SKM-1 (cell line): ENCODE measurements around the gene LRRC27.
A peak's percentile ranks its signal among the peaks of the same experiment; 100 is the strongest.
"Not testable (repeated sequence)": the region's sequence is repeated elsewhere in the genome, so short reads cannot be mapped to it uniquely, and the experiment has no call there.

Experiments used
- DNase-seq: peaks from one replicate; lab custom pipeline; 2025; ENCODE audit not compliant: unreplicated experiment; lab: John Stamatoyannopoulos, UW

LRRC27 gene

DNA sequence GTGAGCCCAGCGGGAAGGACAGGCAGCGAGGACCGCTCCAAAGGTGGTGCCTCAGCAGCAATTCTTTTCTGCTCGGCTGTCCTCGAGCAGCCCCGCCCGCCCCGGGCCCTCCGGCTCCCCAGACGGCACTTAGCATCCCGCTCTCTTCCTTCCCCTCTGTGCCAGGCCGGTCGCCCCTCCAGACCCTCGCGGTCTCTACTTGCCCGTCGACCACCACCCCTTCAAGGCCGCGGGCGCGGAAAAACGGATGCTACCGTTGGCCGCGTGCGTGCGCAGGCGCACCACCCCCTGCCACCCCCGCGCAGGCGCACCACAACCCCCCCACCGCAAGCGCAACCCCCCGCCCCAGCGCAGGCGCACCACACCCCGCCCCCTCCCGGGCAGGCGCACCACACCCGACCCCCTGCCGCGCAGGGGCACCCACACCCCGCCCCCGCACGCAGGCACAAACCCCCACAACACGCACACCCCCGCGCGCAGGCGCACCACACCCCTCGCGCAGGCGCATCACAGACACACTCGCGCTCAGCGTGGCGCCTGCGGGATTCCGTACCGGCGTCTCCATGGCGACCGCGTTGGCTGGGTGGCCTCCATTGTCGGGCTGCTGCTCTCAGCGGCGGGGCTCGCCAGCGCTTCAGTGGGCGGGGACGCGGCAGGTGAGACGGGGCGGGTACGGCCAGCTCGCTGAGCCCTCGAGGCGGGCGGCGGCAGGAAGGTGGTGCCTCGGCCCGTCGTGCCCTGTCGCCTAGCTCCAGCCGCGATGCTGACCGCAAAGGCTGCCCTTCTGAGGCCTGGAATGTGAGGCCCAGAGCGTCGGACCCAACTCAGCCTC, at the start of gene LRRC27:
Gene LRRC27, plus strand, starts transcription at position 593 of the 832 bp plus-strand sequence. CDS start 1,332 bp downstream, outside the sequence.
- peak; percentile 83 for DNase-seq

DNA sequence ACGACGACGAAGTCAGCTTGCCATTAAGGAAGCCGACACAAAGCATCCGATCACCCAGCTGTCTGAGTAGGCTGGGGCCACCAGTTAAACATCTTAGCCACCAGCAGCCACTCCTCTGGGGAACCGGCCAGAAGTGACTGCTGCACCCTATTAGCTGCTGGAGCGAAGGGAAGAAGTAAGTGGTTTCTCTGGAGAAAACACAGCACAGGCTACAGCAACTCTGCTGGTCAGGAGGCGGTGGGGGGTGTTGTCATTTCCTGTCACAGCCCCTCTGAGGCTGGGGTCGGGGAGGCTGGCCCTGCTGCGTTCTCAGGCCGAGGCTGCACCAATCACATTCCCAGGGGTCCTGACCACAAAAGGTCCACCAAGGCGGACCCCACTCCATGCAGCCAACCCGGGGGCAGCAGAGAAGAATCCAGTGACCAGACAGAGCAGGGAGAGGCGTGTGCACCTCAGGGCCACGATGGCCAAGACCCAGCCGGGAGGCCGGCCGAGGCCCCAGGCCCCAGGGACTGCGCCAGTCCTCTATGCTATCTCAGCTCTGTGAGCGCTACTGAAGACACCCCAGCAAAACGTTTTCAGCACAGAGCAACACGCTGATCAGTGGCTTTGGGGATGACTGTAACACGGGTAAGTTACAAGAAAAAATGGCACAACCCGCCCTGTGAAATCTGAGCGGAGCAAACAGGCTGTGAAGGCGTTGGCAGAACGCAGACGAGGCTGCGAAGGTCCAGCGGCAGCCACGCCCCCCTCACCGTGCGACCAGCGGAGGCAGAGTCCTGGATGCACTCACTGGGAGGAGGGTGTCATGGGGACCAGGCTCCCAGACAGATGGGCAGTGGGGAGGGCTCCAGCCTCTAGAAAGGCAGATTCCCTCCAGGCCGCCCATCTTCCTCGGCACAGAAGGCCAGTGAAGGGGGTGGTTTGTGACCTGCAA, 49.1 kb upstream of the LRRC27 start:
- DNase-seq, result no peak

DNA sequence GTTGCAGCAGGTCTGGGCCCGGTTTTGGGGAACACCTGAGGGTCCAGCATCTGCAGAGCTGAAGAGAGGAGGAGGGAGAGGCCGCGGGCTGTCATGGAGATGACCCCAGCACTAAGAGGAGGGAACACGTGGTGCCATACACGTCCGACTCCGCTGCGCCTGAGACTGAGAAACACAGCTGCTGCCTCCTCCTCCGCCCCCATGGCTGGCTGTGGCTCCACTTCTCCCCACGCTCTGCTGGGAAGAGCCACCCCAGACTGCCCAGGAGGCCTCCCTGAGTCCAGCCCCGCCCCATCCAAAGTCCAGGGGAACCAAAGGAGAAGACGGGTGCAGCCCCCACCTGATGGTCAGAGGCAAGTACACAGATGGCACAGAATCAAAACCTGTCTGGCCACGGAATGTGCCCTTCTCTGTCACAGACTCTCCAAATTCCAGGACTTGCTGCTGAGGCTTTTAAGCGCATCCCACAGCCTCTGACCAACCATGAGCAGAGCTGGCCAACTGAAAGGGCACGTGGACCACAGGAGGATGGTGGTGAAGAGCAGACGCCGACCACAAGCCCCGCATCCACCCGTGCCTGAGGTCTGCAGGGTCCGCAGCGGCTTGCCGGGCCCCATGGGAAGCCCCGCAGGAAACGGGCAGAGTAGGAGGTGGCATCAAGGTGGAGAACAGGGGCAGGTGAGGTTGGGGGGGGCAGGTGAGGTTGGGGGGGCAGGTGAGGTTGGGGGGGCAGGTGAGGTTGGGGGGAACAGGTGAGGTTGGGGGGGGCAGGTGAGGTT, 48.2 kb upstream of the LRRC27 start:
- DNase-seq, result no peak

DNA sequence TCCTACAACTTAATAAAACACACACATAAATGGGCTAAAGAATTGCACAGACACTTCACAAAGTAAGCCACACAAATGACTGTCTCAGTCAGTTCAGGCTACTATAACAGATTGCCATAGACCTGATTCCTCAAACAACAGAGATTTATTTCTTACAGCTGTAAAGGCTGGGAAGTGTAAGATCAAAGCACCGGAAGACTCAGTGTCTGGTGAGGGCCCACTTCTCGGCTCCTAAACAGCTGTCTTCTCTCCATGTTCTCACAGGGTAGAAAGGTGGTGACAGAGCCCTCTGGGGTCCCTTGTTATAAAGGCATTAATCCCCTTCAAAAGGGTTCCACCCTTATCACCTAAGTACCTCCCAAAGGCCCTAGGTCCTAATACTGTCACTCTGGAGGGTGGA, 42.6 kb upstream of the LRRC27 start:
- no peak for DNase-seq

DNA sequence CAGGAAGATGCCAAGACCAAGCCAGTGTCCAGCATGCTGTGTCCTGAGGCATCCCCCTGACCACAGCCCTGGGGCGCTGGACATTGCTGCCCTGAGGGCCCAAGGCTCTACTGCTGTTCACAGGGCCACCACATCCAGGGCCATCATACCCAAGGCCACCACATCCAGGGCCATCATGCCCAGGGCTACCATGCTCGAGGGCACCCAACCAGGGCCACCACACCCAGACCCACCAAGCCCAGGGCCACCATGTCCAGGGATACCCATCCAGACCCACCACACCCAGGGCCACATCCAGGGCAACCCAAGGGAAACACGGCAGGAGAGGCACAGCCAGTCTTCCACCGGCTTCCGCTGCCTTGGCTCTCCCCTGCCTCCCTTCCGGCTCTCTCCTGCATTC, 41.4 kb upstream of the LRRC27 start:
- no peak for DNase-seq

DNA sequence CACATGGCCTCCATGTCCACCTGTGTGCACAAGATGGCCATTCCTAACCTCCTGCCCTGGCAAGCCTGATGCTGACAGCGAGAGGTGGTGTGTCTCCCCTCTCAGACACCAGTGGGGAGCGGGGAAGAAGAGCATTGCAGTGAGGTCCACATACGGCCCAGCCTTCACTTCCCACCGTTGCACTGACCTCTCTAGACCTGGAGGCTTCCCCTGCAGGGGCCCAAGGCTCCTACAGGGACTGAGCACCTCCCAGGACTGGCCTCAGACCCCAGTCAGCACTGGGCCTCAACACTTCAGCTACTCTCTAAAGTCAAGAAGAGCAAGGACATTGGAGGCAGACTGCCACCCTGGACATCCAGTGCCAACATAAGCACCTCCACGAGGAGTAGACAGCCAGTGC, 40.2 kb upstream of the LRRC27 start:
- DNase-seq, result no peak

DNA sequence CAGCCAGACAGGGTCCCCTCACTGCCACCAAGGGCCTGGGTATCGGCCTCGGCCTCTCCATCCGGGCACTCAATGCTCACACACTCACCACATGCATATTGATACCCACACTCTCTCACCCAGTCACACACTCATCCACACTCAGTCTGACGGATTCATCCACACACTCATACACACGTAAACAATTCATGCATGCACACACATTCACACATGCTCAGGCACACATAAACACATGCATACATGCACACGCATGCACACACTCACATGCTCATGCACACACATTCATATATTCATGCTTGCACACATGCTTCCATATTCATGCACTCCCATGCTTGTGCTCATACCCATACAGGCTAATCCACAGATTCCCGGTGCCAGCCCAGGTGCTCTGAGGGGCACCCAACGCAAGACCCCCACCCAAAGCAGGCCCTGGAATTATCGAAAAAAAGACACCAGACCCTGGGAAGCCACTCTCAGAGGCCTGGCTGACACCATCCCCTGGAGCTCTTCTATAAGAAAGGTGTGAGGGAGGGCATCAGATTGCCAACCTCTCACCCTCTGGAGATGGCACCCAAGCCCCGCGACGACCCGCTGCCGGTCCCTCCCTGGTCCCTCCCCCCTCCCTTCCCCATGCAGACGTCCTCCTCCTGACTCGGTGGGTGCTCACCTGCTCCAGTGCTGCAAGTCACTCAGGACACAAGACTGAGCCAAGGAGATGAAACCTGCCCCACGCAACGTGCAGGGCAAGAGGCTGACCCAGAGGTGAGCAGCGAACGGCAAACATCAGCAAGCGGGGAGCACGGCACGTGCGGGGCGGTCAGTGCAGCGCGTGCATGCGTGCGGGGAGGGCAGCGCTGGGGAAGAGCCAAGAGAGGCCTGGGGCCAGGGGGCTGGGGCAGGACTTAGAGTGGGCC, 39.4 kb upstream of the LRRC27 start:
- no peak for DNase-seq

DNA sequence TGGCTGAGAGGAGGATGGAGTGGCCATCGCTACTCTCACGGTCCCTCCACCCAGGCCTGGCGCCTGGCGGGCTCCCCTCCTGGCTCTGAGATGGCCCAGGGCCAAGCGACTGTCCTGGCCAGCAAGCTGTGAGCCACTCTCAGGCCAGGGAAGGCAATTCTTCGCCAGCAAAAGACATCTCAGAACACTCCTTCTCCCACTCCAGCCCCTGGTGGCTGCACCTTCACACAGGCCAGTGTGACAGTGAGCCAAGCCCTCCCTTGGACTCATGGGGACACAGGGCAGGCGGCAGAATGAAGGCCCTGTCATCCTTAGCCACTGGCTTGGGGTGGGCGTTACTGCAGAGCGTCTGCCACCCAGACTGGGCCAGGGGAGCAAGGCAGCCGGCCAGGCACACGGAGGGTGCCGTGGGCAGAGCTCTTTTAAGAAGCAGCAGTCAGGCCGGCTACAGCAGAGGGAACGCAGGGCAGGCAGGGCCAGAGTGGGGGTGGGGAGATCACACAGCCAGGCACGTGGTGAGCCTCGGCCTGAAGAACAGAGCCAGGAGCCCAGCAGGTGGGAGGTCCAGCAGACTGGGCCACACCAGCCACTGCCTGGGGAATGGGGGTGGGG, 38.7 kb upstream of the LRRC27 start:
- DNase-seq, result no peak

DNA sequence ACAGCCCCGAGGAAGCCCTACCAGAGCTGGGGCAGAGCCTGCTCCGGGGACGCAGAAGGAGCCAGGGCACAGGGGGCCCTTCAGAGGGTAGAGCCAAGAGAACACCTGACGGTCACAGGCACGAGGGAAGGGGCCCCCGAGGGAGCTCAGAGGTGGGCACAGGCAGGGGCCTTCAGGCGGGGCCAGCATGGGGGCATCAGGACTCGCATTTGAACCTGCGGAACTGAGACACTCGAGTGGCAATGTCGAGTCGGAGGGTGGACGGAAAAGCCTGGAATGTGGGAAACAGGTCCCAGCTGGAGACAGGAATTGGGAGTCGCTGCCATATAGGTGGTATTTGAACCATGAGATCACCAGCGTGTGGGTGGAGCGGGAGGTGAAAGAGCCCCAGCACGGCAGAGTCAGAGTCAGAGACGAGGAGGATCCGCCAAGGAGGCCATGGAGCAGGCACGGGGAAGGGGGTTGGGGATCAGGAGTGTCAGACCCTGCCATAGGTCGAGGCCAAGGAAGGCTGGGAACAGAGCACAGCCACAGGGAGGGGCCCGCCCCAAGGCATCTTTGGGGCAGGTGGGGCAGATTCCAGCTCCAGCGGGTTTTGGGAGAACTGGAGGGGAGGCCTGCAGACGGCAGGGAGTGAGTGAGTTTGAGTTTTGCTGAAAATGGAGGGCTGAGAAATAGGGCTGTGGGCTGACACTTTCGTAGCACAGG, 38.0 kb upstream of the LRRC27 start:
- DNase-seq, result no peak

DNA sequence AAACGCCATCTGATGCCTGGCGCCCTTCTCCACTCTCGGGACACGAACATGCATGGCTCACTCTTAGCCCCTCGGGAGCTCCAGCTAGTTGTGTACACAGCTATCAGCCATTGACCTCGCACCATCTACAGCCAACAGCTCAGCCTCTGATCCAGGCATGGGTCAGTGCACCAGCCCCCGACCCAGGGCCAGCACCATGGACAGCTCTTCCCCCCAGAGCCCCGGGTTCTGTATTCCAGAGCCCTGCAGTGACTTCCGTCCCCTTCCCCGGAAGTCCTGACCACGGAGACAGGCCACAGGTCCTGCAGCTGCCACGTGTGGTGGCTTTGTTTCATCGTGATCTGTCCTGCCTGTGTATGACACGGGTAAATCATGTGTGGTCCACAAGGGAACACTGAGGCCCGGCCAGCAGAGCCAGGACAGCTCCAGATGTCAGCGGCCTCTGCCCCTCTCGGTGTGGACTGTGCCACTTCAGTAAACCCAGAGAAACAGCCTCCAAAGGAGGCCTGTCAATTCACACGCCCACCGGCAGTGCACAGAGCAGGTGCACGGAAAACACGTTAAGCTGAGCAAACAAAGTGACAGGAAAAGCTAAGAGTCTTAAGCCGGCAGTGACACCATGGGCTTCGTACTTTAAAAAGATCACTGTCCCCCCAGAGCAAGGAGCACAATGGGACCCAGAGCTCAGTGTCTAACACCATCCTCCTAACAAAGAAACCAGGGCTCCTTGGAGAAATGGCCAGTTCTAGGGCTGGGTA, 37.3 kb upstream of the LRRC27 start:
- DNase-seq, result no peak

DNA sequence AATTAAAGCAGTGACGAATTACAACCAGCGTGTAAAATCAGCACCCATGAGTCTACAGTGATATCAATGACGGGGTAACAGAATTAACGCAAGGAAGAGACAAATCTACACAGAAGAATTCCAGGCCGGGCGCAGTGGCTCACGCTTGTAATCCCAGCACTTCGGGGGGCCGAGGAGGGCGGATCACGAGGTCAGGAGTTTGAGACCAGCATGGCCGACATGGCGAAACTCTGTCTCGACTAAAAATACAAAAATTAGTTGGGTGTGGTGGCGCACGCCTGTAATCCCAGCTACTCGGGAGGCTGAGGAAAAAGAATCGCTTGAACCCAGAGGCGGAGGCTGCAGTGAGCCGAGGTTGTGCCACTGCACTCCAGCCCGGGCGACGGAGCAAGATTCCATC, 36.5 kb upstream of the LRRC27 start:
- DNase-seq, result not testable (repeated sequence)

DNA sequence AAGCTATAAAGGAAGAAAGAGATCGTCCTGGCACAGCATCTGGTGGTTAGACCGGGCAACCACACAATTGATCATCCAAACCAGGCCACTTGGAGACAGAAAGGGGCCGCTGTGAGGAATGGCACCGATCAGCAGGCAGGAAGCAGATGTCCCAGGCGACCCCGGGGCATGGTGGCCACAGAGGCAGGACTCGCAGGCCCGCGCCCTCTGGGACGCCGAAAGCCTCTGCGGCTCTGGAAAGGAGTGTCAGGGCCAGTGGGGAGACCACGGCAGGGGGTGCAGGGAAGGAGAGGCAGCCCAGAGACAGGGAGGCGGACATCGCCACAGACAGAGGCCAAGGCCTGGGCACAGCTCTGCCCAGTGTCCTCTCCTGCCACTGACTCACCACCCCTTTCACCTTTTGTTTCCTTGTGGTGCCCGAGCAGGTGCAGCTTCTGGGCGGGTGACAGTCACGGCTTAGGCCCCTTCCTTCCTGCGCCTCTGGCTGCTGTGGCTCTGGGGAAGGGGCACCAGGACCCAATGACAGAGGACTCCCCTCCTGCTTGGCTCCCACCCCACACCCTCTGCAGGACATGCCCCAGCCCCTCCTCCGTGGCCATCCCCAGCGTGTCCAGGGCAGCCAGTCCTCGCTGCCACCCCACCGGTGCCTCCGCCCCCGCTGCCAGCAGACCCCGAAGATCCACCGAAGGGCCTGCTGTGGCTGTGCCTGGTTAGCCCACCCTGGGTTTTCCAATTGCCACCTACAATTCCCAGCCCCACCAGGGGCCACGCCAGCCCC, 35.1 kb upstream of the LRRC27 start:
- DNase-seq, result no peak

DNA sequence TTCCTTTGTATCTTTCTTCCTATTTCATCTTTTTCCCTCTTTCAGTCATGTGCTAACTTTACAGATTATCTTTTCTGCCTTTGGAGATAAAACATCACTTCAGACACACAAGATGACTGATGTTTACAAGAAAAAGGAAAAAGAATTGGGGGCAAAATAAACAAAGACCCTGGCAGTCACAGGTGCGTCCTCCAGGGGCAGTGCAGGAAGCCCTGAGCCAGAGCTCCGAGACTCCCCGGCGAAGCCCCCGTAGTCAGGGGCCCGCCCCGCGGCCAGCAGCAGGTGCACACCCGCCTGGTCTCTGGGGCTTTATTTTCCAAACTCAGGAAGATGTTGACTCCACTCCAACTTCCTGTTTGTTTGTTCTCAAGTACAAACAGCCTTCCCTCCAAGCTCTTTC, 34.5 kb upstream of the LRRC27 start:
- DNase-seq, result no peak

DNA sequence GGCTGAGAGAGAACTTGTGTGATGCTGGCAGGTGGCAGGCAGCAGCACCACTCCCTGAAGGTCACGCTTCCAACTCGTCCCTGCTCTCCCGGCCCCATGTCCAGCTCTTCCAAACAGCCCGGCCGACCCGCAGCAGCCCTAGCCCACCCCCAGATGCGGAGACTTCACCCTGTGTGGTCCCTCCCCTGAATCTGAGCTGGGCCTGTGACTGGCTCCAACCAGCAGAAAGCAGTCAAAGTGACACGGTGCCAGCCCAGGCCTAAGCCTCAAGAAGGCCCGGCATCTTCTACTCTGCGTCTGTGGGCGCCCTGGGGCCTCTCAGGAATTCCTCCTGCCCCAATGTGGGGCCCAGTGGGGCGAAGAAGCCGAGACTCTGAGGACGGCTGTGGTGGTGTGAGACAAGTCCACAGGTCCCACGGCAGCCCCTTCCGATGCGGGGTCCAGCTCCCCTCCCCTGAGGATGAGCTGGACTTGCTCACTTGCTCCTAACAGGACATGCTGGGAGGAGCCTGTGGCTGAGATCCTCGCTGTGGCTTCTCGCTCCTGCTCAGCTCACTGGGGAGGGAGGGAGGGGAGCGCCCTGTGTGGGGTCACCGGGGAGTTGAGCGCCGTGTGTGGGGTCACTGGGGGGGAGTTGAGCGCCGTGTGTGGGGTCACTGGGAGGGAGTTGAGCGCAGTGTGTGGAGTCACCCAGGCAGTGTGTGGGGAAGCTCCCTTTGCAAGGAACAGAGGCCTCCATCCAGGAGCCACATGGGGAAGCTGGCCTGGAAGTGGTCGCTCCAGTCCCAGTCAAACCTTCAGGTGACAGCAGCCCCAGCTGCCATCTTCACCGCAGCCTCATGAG, 33.7 kb upstream of the LRRC27 start:
- DNase-seq, result no peak

DNA sequence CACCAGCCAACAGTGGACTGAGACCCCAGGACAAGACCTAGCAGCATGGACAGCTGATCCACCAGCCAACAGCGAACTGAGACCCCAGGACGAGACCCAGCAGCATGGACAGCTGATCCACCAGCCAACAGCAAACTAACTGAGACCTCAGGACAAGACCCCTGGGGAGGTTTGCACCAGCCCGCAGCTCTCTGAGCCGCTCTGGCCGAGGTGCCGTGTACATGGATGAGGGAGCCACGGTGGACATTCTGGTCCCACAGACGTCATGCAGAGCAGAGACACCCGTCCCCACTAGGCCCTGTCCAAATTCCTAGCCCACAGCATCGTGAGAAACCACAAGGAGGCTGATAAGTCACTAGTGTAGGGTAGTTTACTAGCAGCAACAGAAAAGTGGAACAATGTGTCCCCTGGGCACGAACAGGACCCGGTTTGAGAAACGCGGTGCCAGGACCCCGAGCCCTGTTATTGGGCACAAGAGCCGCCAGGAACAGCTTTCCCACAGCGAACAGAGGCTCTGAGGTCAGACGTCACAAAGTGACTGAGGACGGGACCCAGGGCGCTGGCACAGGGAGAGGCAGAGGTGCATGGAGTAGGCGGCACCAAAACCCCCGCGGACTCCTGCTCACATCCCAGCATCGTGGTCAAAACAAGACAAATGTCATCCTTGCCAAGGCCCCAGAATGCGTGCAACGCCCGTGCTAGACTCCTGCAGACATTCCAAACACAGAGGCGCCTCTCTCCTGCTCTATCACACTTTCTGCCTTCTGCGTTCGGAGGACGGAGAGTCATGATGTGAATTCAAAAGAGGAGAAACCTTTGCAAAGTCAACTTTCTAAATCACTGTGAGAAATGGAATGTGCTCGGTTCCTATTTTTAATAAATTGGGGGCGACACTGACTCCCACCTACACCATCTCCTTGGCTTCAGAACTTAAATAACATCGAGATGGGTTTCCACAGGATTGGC, 32.3 kb upstream of the LRRC27 start:
- no peak for DNase-seq

DNA sequence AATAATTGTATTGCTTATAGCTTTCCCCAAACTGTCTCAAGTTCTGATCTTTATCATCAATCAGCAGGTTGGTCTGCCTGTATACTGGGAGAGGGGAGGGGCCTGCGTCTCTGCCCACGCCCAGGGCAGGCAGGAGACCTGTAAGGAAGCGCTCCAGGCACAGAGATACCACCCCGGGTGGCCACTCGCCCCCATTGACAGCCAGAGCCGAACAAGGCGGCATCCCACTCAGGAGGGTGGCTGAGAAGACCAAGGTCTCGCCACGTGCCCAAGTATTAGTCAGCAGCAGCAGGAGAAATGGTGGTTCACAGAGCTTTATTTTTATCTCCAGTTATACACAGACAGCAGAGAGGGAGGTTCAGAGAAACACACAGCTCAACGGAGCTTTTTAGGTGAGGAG, 31.4 kb upstream of the LRRC27 start:
- no peak for DNase-seq
